HG03103 (cell line): ENCODE data around the gene YAF2.

Experiments
- ATAC-seq: cut with Tn5 transposase; IDR thresholded peaks from one replicate; pipeline ENCODE4 v1.9.1; 2021; ENCODE audit warnings: low read depth; ENCODE audit not compliant: unreplicated experiment

YAF2 gene

DNA sequence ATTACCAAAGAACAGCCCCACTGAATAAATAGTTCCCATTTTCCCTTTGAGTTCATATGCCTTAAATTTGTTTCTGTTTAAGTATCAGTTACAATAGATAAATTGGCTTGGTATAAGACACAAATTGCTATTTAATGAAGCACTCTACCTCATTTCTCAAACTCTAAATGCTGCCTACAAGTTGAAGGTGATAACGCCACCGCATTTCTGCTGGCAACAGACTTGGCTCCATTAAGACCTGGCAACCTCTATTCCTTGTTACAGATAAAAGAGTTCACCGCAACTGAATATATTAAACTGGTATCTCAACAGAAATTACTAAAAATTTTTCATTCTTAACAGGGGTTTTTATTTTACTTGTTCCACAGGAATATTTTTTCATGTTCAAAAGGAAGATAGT, 129.0 kb downstream of the YAF2 start:
- no peak for ATAC-seq
